HG03378 (cell line): ENCODE data around the gene PRKAR2B.

Experiments
- ATAC-seq: cut with Tn5 transposase; IDR thresholded peaks from one replicate; pipeline ENCODE4 v1.9.1; 2021; ENCODE audit warnings: mild to moderate bottlenecking, moderate library complexity; ENCODE audit not compliant: unreplicated experiment

Gene PRKAR2B

DNA sequence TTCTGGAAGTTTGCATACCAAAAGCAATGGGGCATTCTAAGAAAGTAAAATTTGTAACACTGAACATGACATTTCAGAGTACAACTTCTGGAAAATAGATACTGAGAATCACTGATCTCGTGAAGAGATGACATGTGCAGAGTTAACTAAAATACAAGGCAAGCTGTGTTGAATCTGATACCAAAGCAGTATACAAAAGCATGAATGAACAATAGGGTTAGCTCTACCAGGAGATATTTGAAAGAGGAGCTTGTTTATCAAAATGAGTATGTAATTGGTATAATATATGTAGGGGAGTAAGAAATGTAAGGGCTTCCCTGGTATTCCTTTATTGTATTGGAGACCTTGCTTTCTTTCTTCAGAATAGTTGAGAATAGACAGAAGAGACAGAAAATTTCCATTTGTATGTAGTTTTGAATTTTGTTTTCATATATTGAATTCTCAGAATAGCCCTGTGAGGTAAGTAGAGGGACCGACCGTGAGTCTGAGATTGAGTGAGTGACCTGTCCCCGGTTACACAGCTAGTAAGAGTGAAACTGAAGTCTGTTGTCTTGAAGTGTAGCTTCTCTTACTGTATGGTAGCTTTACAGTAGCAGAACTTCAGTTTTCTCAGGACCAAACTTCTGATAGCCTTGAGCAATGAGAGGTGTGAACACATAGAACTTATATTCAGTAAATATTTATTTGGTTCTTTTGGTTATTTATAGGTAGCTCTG lies 129.3 kb downstream of the PRKAR2B start:
- peak; percentile 58 for ATAC-seq

DNA sequence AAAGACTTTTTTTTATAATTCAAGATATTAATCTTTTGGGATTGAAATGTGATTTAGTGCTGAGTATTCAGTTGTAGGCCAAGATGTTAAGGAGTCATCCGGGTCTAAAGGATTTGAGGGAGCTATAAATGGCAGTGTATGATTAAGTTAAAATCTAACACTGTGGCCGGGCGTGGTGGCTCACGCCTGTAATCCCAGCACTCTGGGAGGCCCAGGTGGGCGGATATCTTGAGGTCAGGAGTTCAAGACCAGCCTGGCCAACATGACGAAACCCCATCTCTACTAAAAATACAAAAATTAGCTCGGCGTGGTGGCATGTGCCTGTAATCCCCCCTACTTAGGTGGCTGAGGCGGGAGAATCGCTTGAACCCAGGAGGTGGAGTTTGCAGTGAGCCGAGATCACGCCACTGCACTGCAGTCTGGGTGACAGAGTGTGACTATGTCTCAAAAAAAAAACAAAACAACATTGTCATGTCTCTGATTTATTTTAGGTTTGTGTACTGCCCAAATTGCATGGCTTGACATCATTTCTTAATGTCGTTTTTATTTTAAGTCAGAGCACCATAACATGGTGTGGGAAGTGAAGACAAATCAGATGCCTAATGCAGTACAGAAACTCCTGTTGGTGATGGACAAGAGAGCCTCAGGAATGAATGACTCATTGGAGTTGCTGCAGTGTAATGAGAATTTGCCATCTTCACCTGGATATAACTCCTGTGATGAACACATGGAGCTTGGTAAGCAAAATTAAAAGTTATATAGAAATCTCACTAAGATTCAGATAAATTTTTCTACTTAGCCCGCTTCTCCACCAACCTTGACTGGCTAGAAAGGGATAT lies 135.0 kb downstream of the PRKAR2B start:
- no peak for ATAC-seq

DNA sequence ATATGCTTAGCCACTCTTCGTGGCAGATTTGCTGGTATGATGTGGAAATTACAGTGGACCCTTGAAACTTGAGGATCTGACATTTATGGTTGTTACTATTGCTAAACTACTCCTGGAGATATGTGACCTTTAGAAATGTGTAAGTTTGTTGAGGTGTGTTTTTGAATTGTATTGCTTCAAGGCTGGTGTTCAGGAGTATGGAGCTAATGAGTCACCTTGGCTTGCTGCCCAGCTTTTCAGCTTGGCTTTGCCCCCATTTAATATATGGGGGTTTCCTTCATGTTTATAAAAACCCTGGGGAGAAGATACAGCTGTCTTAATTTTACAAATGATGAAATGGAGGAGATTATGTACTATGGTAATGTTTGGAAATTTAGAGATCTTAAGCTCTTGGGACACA lies 135.9 kb downstream of the PRKAR2B start:
- no peak for ATAC-seq

DNA sequence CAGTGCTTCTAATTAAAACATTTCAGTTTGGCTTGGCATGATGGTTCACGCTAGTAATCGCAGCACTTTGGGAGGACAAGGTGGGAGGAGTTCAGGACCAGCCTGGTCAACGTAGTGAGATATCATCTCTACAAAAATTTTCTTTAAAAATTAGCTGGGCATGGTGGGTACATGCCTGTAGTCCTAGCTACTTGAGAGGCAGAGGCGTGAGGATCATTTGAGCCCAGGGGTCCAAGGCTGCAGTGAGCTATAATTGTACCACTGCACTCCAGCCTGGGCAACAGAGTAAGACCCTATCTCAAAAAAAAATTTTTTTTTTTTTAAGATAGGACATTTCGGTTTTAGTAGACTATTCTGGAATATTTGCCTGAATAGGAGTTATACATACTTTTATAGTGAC lies 136.7 kb downstream of the PRKAR2B start:
- ATAC-seq: no peak

DNA sequence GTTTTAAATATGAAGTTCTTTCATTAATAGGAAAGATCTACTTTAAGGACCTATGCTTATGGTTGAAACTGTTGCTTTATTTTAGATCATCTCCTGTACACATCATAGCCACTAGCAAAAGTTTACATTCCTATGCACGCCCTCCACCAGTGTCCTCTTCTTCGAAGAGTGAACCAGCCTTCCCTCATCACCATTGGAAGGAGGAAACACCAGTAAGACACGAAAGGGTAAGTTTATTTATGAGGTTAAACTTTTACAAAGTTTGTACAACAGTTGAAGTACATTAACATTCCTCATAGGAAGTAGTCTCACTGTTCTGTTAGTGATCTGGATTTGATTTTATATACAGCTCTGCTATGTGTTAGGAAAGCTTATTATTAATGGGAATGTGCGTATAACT lies 141.2 kb downstream of the PRKAR2B start:
- ATAC-seq: no peak

DNA sequence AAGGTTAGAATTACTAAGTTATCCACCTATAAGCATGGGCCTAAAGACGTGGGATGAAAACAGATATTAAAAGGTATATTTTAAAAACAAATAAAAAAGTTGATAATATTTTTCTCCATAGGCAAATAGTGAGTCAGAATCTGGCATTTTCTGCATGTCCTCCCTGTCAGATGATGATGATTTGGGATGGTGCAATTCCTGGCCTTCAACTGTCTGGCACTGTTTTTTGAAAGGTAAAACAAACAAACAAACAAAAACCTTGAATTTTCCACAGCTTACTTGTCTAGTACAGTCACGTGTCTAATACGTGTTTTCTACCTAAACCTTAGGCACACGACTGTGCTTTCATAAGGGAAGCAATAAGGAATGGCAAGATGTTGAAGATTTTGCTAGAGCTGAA lies 141.7 kb downstream of the PRKAR2B start:
- no peak for ATAC-seq

DNA sequence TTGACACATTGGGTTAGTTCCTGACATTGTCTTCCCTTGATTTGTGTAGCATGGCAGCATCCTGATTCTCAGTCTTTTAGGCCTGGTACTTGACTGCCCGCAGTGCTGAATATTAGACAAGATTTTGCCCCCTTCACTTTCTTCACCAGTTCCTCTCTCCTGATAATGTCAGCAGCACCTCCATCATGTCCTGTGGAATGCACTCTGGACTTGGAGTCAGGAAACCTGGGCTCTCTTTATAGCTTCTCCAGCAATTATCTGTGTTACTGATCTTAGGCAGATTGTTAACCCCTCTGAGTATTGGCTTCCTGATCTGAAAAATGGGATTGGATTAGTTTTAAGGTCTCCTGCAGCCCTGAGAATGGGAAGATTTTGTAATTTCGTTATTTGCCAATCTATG lies 143.3 kb downstream of the PRKAR2B start:
- no peak for ATAC-seq

DNA sequence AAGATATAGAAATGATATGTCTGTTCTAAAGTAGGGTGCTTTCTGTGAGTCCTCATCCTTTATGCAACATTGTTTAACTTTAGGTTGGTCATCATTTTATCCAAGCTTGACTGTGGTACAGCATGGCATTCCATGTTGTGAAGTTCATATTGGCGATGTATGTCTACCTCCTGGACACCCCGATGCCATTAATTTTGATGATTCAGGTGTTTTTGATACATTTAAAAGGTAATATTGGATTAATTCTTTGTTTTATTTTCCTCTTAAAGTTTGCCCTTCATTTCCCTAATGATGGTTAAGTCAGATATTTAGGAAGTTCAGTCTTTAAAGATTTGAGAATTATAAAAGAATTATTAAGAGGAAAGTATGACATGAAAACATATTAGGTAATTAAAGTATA lies 145.6 kb downstream of the PRKAR2B start:
- ATAC-seq: no peak

DNA sequence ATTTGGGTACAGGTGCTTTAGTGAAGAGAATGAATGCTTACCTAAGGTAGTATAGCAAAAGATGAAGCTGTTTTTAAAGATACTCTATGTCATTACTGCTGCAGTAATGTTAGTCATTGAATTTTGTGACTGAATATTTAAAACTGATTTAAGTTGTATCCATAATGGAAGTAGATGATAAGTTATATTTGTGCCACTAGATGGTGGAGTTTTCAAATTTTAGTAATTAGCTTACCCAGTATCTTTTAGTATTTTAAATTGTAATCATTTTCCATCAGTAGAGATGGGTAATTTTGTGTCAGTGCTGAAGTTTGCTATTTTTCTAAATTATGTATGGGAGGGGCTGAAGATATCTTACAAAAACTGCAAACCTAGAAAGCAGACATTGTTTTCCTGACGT lies 149.5 kb downstream of the PRKAR2B start:
- no peak for ATAC-seq

DNA sequence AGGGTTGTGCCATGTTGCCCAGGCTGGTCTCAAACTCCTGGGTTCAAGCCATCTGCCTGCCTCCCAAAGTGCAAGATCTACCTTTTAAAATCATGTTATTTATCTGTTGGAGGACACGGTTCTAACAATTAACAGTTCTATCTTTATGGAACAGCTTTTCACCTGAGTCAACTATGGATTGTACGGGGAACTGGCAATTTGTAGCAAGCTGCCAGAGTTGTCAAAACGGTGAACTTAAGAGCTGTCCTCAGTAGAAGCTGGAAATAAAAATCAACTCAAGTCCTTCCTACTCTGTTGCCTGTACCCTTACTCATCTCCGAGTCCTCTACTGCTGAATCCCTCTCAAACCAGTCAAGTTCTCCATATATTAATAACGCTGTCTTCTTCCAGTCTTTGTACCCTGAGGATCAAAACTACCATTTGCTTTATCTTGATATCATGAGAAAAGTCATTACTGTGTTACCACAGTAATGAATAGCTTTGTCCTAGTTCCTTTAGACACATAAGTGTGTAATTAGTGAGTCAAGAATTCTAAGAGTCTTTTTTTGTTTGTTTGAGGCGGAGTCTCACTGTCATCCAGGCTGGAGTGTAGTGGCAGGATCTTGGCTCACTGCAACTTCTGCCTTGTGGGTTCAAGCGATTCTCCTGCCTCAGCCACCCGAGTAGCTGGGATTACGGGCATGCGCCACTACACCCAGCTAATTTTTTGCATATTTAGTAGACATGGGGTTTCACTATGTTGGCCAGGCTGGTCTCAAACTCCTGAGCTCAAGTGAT lies 152.5 kb downstream of the PRKAR2B start:
- ATAC-seq: no peak

DNA sequence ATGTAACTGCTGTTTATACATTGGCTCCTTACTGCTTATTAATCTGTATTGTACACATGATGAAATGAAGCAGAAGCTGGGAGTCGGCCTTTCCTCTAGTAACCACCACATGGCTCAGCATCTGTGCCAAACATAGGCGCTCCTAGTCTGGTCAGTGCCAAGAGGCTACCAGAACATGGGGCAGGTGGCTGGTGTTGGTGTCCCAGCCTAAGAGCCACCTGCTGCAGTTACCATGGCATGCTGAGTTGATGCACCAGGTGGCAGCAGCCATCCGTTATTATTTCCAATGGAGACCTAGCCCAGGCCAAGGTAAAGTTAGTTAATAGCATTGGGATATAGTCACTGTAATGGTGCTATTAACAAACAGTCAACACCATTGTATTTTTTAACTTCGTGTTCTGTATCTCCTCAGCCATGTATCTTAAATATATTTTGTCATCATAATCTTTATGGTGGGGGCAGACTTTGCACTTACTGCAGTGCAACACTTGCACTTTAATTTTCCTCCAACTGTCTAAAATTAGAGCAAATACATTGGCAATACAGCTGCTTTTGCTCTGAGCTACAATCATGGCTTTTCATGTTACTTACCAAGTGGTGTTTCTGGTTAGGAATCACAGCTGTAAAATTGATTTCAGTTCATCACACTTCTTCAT lies 157.4 kb downstream of the PRKAR2B start:
- ATAC-seq: peak; percentile 60

DNA sequence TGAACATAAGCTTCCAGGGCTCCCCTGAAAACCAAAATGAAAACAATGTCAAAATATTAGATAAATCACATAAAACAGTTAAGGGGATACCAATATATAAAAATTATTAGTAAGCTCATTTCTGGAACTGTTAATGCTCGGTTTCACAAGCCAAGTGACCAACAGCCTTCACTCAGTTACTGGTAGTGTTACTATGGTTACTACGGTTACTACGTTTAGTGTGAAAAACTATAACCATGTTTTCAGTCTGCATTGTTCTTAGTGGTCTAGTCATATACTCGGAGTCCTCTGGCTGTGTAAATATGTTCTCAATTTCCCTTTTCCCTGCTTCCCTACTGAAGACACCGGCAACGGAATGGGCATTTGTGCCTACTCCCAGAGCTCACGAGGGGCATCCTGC lies 159.1 kb downstream of the PRKAR2B start:
- no peak for ATAC-seq

DNA sequence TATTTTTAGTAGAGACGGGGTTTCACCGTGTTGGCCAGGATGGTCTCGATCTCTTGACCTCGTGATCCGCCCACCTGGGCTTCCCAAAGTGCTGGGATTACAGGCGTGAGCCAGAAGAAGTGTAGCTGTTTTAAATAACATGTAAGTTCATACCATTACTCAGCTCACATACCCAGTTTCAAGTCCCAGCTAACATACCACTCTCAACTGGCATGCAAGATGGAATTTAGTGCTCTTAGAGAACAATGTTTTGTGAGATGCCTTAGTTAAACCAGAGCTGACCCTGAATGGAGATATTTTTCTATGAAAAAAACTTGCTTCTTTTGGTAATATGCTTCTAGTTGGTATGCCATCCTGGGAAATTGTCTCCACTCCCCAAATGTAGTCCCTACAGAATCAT lies 161.6 kb downstream of the PRKAR2B start:
- no peak for ATAC-seq

DNA sequence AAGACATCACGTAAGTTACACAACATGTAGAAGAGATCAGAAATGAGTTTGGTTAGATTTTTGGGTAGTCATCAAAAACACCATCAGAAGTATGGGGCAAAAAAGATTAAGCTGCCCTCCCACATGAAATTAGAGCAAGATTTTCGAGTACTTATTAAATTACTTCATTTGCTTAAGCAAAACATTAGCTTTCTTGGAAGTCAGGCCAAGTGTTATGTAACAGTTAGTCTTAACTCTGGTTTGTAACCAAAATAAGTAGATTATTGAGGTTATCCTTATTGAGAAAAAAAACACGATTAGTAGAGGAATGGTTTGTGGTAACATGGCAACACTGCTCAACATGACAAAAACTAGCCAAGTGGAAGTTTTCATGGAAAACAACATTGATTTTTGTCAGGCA lies 162.2 kb downstream of the PRKAR2B start:
- ATAC-seq: no peak

DNA sequence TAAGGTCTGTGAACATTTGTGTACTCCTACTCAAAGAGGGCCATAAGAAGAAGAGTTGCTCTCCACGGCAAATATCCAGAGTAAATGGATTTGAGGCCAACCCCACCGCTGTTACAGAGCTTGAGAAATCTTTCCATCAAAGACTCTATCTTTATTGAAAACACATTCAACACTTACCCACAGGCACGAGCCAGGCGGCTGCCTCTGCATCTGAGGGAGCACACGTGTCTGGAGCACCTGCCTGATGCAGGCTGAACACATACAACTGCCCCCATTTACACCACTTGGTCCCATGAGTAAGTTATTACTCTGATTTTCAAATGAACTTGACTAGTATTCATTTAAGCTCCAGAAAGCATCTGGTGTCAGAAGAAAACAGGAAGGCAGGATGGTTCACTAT lies 163.0 kb downstream of the PRKAR2B start:
- ATAC-seq: no peak

DNA sequence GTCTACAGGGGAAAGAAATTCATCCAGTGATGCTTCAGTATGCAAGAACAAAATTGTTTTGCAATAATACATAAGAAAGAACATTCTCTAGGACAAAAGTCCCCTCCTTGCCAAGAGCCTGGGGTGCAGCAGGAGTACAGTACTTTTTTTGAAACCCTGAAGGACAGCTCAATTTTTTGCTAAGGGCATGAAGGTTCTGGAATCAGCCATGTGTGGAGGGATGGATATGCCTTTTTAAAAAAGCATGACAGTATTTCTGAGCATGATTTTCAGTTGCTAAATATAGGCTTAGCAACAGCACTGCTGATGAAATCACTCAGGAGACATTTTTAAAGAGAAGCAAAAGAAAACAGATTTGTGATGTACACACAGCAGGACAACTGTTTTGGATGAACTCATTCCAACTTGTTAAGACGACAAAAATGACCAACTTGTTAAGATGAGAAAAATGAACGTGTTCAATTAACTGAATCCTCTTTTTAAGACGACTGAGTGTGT lies 163.6 kb downstream of the PRKAR2B start:
- no peak for ATAC-seq

DNA sequence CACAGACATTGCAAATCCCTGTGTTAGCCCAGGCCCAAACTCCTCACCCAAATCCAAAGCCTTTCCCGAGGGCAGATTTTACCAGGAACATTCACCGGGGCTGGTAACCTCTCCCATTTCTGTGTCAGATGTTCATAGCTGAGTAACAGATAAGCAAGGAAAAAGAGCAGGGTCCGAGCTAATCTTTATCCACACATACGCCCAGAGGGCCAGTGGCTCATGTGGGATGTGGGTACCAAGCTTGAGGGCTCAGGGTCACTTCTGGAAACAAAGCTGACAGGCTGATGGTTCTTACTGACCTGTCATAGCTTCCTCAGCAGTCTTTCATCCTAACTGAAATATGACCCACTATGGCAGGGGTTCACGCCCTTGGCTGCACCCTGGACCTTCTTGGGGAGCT lies 164.1 kb downstream of the PRKAR2B start:
- ATAC-seq: no peak

DNA sequence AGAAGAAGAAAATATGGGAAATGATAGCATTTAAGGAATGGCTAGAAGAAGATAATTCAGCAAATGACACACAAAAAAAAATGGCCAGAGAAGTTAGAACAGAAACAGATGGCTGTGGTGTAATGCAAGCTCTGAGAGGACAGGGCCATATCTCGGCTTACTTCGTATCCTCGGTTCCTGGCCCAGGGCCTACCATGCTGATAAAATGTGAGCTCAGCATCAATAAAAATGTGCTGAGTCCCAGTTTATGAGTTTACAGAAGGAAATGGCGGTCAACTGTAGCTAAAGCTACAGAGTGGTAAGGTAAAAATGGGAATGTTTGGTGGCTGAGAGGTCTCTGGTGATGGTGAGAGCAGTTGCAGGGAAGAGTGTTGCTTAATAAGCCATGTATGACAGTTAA lies 165.1 kb downstream of the PRKAR2B start:
- ATAC-seq: no peak

DNA sequence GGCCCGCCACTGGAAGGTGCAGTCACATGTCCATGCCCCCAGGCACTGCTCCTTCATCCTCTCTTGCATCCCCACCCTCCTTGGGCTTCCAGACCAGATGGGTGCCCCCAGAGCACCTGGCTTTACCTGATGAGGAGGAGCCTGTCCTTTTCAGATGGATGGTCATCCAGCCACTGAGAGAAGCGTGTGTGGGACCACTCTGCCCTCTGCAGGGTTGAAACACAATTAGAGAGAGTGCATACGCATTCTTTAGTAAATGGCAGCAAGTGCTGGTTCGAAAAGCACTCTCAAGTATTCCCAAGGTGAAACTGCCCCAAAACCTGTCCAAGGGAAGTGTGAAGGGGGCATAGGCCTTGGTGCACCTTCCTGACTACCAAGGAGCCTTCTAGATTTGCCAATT lies 165.9 kb downstream of the PRKAR2B start:
- ATAC-seq: no peak
